Measurements from ENCODE around the gene AKAP6. TPM values are rescaled to one million over a fixed set of nuclear protein-coding genes. Genes with fewer than 3 reads are reported as not detected.

Gene AKAP6
- total RNA-seq, 6 experiments from 2014 or later, result 1.7 to 9.6 (median 4.3) TPM

GRCh38 chr14:32602699-32603098, 273.6 kb downstream of the AKAP6 start:
- WGBS (ENCODE audit: insufficient coverage, low coverage, low lambda C conversion rate, missing lambda C conversion rate), result 82% methylated on average over 7 of the region's 7 CpGs
- no peaks in the 10 kb centered on the region for H3K9me3 ChIP-seq
- H3K27me3 ChIP-seq, result no peaks in the 10 kb centered on the region
- ATAC-seq (no peak), DNase-seq (no peak)
- no peak overlapping the region for H3K27ac ChIP-seq
- no peaks in the 10 kb centered on the region for H3K36me3 ChIP-seq
- H3K4me1 ChIP-seq, result no peaks in the 10 kb centered on the region
- no peak overlapping the region for H3K4me3 ChIP-seq
- intact Hi-C loops (cut with DNase I), result no loop called here
- TF ChIP-seq CTCF (IDR thresholded peaks at IDR 0.05) (no peak), POLR2A (IDR thresholded peaks at IDR 0.05) (no peak)

GRCh38 chr14:32603992-32604565, 275.0 kb downstream of the AKAP6 start:
- TF ChIP-seq CTCF (IDR thresholded peaks at IDR 0.05), result no peak
- no peak for TF ChIP-seq POLR2A (IDR thresholded peaks at IDR 0.05)
- Histone ChIP-seq H3K9me3 (no peaks in the 10 kb centered on the region), H3K27ac (no peak overlapping the region), H3K4me3 (no peak overlapping the region), H3K27me3 (no peaks in the 10 kb centered on the region), H3K4me1 (no peaks in the 10 kb centered on the region), H3K36me3 (no peaks in the 10 kb centered on the region)
- DNase-seq, result no peak
- no peak for ATAC-seq
- intact Hi-C loops (cut with DNase I), result no loop called here
- 86% methylated on average over 2 of the region's 2 CpGs for WGBS (ENCODE audit: insufficient coverage, low coverage, low lambda C conversion rate, missing lambda C conversion rate)

GRCh38 chr14:32606301-32606700, 277.2 kb downstream of the AKAP6 start:
- Histone ChIP-seq H3K27me3 (no peaks in the 10 kb centered on the region), H3K9me3 (no peaks in the 10 kb centered on the region), H3K36me3 (no peaks in the 10 kb centered on the region), H3K27ac (no peak overlapping the region), H3K4me1 (no peaks in the 10 kb centered on the region), H3K4me3 (no peak overlapping the region)
- 67% methylated on average over 2 of the region's 2 CpGs for WGBS (ENCODE audit: insufficient coverage, low coverage, low lambda C conversion rate, missing lambda C conversion rate)
- TF ChIP-seq POLR2A (IDR thresholded peaks at IDR 0.05), result no peak
- no peak for TF ChIP-seq CTCF (IDR thresholded peaks at IDR 0.05)
- intact Hi-C loops (cut with DNase I), result no loop called here
- no peak for ATAC-seq
- DNase-seq, result no peak

- Histone ChIP-seq H3K4me1 (no peaks in the 10 kb centered on the region), H3K36me3 (no peaks in the 10 kb centered on the region), H3K27me3 (no peaks in the 10 kb centered on the region), H3K4me3 (no peak overlapping the region), H3K27ac (no peak overlapping the region), H3K9me3 (no peaks in the 10 kb centered on the region)
- 89% methylated on average over 1 of the region's 1 CpG for WGBS (ENCODE audit: insufficient coverage, low coverage, low lambda C conversion rate, missing lambda C conversion rate)
- TF ChIP-seq POLR2A (IDR thresholded peaks at IDR 0.05), result no peak
- no peak for TF ChIP-seq CTCF (IDR thresholded peaks at IDR 0.05)
- intact Hi-C loops (cut with DNase I), result no loop called here
- DNase-seq (no peak), ATAC-seq (no peak)
Observed at GRCh38 chr14:32607399-32607798, 278.3 kb downstream of the AKAP6 start.

DNA sequence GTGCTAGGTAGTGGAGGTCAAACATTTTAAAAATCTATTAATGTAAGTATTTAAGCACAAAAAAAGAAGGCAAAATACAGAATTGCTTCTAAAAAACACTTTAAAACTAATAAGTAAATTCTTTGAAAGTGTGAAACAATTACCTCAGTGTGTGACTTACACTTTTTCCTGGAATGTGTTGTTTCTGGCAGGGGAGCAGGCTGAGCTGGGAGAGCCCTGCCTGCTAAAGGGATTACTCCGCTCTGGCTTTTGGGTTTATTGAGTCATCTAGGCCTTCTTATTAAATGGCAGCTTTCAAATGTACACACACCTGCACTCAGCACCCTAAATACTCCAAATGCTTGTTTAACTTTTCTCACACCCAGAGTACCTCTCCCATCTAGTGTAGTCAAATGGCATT, 279.8 kb downstream of the AKAP6 start:
- H3K4me3 ChIP-seq, result no peak overlapping the region
- intact Hi-C loops (cut with DNase I), result no loop called here
- no peak for ATAC-seq
- TF ChIP-seq CTCF (IDR thresholded peaks at IDR 0.05), result no peak
- TF ChIP-seq POLR2A (IDR thresholded peaks at IDR 0.05), result no peak
- no peaks in the 10 kb centered on the region for H3K36me3 ChIP-seq
- H3K9me3 ChIP-seq, result no peaks in the 10 kb centered on the region
- WGBS (ENCODE audit: insufficient coverage, low coverage, low lambda C conversion rate, missing lambda C conversion rate), result 90% methylated on average over 1 of the region's 1 CpG
- DNase-seq, result no peak
- no peak overlapping the region for H3K27ac ChIP-seq
- H3K27me3 ChIP-seq, result no peaks in the 10 kb centered on the region
- no peaks in the 10 kb centered on the region for H3K4me1 ChIP-seq

Data from right lobe of liver (tissue), 6 donors.